Upper lobe of left lung (tissue), 6 donors: Measurements from ENCODE around the gene MGAT4B. TPM values are rescaled to one million over a fixed set of nuclear protein-coding genes. Genes with fewer than 3 reads are reported as not detected.

Experiments used
- ATAC-seq, 2 donors: fragments of 200-7000 bp; cut with Tn5 transposase; one replicate each; pipeline ENCODE4 v1.9.1; 2022; ENCODE audit warnings: mild to moderate bottlenecking in 2 of 2, moderate library complexity in 2 of 2; ENCODE audit not compliant: low FRiP score in 2 of 2
- DNase-seq, 2 donors: peaks; one replicate each; pipeline ENCODE4 v3.0.0-alpha.2; 2019 to 2020
- H3K27ac ChIP-seq, 4 donors: fragments of 200-600 bp; sonication (generic); one replicate each; pipeline ENCODE4 v1.5.1; 2016 to 2019
- H3K27me3 ChIP-seq, 4 donors: fragments of 200-600 bp; sonication (generic); one replicate each; pipeline ENCODE4 v1.5.1; 2017 to 2019
- H3K36me3 ChIP-seq, 4 donors: fragments of 200-600 bp; sonication (generic); one replicate each; pipeline ENCODE4 v1.5.1; 2016 to 2019
- H3K4me1 ChIP-seq, 4 donors: fragments of 200-600 bp; sonication (generic); one replicate each; pipeline ENCODE4 v1.5.1; 2018 to 2019
- H3K4me3 ChIP-seq, 4 donors: fragments of 200-600 bp; sonication (generic); one replicate each; pipeline ENCODE4 v1.5.1; 2017 to 2019; ENCODE audit warnings: mild to moderate bottlenecking in 2 of 4, moderate library complexity in 1 of 4
- H3K9me3 ChIP-seq, 4 donors: fragments of 200-600 bp; sonication (generic); one replicate each; pipeline ENCODE4 v1.5.1; 2018 to 2019
- CTCF ChIP-seq, 6 experiments: fragments of 450-650 bp in 4 of 6; fragments of 200-600 bp in 2 of 6; sonication (generic) in 2 of 6; IDR thresholded peaks; one replicate each; pipeline ENCODE4 v1.5.1; 2016 to 2019; ENCODE audit warnings: antibody characterized with exemption in 6 of 6
- EP300 ChIP-seq, 4 donors: sonication (generic); formaldehyde crosslinking; IDR thresholded peaks; one replicate each; pipeline ENCODE4 v1.5.1; 2017; ENCODE audit warnings: antibody characterized with exemption in 4 of 4, control low read depth in 2 of 4
- POLR2A ChIP-seq, 4 donors: fragments of 450-650 bp; IDR thresholded peaks; one replicate each; pipeline ENCODE4 v1.5.1; 2016 to 2017; ENCODE audit warnings: antibody characterized with exemption in 4 of 4, mild to moderate bottlenecking in 2 of 4
- POLR2AphosphoS5 ChIP-seq, 2 donors: sonication (generic); formaldehyde crosslinking; IDR thresholded peaks; one replicate each; pipeline ENCODE4 v1.5.1; 2017; ENCODE audit warnings: antibody characterized with exemption in 2 of 2
- WGBS, 2 donors: methylation state at CpG; one replicate each; pipeline ENCODE4 v1.1.5; 2017 to 2018; 5-methylcytosine and 5-hydroxymethylcytosine counted together
- total RNA-seq, 6 donors: library from RNA; depleted of rRNA in 4 of 6; stranded (reverse); fragments of >200 nt in 4 of 6; gene quantifications; one replicate each; pipeline versions ENCODE4 v1.1.0 to v1.2.1, GENCODE V29; 2016 to 2021
- donor health status: DM: no; HTN: no; CAD: no; lungs with moderate emphysema.
- donor health status: DM: no; HTN: yes; CAD: no; lungs with severe emphysema.

The MGAT4B gene
- total RNA-seq, 6 donors from 2014 or later = 107 to 266 (median 158) TPM

DNA sequence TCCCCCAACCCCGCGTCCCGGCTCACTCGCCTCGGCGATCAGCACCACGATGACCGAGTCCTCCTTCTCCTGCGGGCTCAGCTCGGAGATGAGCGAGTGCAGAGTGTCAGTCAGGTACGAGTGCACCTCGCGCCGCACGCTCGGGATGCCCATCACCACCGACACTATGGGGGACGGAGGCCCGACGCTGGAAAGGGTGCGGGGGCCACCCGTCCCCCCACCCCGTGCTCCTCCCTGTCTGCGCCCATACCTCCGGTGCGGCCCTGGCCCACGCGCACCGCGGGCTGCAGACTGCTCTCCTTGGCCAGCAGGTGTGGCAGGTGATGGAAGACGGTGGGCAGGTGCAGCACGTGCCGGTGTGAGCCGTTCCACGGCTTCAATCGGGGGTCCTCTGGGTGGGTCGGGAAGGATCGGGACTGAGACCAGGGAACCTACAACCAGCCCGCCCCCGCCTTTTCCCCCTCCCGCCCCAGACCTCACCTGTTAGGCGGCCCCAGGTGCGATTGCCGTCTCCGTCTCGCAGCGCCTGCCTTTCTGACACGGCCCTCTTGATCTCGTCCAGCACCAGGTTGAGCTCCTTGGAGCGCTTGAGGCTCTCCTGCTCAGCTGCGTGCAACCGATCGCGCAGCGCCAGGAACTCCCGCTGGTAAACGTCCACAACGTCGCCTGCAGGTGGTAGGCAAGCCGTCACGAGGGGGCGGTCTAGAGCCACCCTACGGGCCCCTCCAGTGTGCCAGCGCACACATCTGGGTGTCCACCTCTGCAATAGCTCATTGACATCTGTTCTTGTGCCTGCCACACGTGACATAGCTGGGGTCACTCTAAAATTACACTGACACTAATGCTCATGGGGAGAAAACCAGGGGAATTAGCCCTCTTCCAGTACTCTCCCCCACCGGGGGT lies 5.1 kb downstream of the MGAT4B start:
- DNase-seq = peak; percentile 85 to 90
- peaks cover 32 to 51% (median 43%) of the 10 kb centered on the region in 4 donors for H3K4me1 ChIP-seq
- H3K27me3 ChIP-seq = no peaks in the 10 kb centered on the region
- peak in 1 of 2 donors; percentile 36 for ATAC-seq
- H3K36me3 ChIP-seq = peaks cover 22 to 46% (median 44%) of the 10 kb centered on the region in 4 donors
- WGBS, 2 donors = 68 to 87% methylated on average over 35 to 66 of the region's 67 CpGs
- H3K4me3 ChIP-seq = no peak overlapping the region
- TF ChIP-seq EP300 (IDR thresholded peaks at IDR 0.05) (no peak), CTCF (IDR thresholded peaks at IDR 0.05) (peak in 5 of 6 experiments; percentile 56 to 78 (median 74))
- H3K27ac ChIP-seq = no peak overlapping the region
- H3K9me3 ChIP-seq = no peaks in the 10 kb centered on the region

GRCh38 chr5:179800696-179801201 lies 5.9 kb downstream of the MGAT4B start:
- ATAC-seq (no peak), DNase-seq (no peak)
- H3K36me3 ChIP-seq = peaks cover 22 to 46% (median 44%) of the 10 kb centered on the region in 4 donors
- no peaks in the 10 kb centered on the region for H3K9me3 ChIP-seq
- peaks cover 34 to 56% (median 48%) of the 10 kb centered on the region in 4 donors for H3K4me1 ChIP-seq
- no peak overlapping the region for H3K27ac ChIP-seq
- H3K4me3 ChIP-seq = no peak overlapping the region
- WGBS, 2 donors = 86 to 91% methylated on average over 6 to 12 of the region's 12 CpGs
- TF ChIP-seq POLR2AphosphoS5 (IDR thresholded peaks at IDR 0.05) (no peak), EP300 (IDR thresholded peaks at IDR 0.05) (no peak), CTCF (IDR thresholded peaks at IDR 0.05) (no peak), POLR2A (IDR thresholded peaks at IDR 0.05) (no peak)
- no peaks in the 10 kb centered on the region for H3K27me3 ChIP-seq

GRCh38 chr5:179800071-179800695 lies 6.5 kb downstream of the MGAT4B start:
- ATAC-seq = no peak
- DNase-seq = peak in 1 of 2 donors; percentile 69
- no peak overlapping the region for H3K4me3 ChIP-seq
- no peaks in the 10 kb centered on the region for H3K27me3 ChIP-seq
- H3K9me3 ChIP-seq = no peaks in the 10 kb centered on the region
- H3K36me3 ChIP-seq = peaks cover 22 to 46% (median 44%) of the 10 kb centered on the region in 4 donors
- no peak for TF ChIP-seq CTCF (IDR thresholded peaks at IDR 0.05)
- no peak for TF ChIP-seq EP300 (IDR thresholded peaks at IDR 0.05)
- TF ChIP-seq POLR2A (IDR thresholded peaks at IDR 0.05) = no peak
- TF ChIP-seq POLR2AphosphoS5 (IDR thresholded peaks at IDR 0.05) = no peak
- no peak overlapping the region for H3K27ac ChIP-seq
- 92% methylated on average over 21 of the region's 21 CpGs; no CpG with 5 or more reads in 1 of the 2 donors for WGBS, 2 donors
- peaks cover 35 to 56% (median 50%) of the 10 kb centered on the region in 4 donors for H3K4me1 ChIP-seq

GRCh38 chr5:179799644-179799973 lies 7.1 kb downstream of the MGAT4B start:
- Histone ChIP-seq H3K9me3 (no peaks in the 10 kb centered on the region), H3K27me3 (no peaks in the 10 kb centered on the region), H3K4me1 (peaks cover 35 to 56% (median 50%) of the 10 kb centered on the region in 4 donors), H3K4me3 (no peak overlapping the region), H3K27ac (no peak overlapping the region), H3K36me3 (peaks cover 22 to 46% (median 44%) of the 10 kb centered on the region in 4 donors)
- WGBS, 2 donors = 92 to 94% methylated on average over 5 of the region's 5 CpGs
- TF ChIP-seq EP300 (IDR thresholded peaks at IDR 0.05) (no peak), CTCF (IDR thresholded peaks at IDR 0.05) (no peak)
- ATAC-seq (no peak), DNase-seq (no peak)
